Stimulated activated CD8-positive, alpha-beta memory T cell treated with anti-CD3 and anti-CD28 coated beads, Interleukin-4, amount 100 ng/mL, for 1 hour (primary cell): ENCODE results near the gene HNF1A.
A peak's percentile ranks its signal among the peaks of the same experiment; 100 is the strongest.

Experiments used
- DNase-seq, 2 donors: peaks; one replicate each; pipeline ENCODE4 v3.0.0-alpha.2; 2020; ENCODE audit warnings: low read depth in 2 of 2, low spot score in 1 of 2

Gene HNF1A

GRCh38 chr12:120988234-120988633 lies 9.9 kb downstream of the HNF1A start:
- DNase-seq = no peak

GRCh38 chr12:120988658-120989057 lies 10.3 kb downstream of the HNF1A start:
- DNase-seq = no peak

- DNase-seq = no peak
Measured at GRCh38 chr12:120989687-120990086, 11.3 kb downstream of the HNF1A start.

DNA sequence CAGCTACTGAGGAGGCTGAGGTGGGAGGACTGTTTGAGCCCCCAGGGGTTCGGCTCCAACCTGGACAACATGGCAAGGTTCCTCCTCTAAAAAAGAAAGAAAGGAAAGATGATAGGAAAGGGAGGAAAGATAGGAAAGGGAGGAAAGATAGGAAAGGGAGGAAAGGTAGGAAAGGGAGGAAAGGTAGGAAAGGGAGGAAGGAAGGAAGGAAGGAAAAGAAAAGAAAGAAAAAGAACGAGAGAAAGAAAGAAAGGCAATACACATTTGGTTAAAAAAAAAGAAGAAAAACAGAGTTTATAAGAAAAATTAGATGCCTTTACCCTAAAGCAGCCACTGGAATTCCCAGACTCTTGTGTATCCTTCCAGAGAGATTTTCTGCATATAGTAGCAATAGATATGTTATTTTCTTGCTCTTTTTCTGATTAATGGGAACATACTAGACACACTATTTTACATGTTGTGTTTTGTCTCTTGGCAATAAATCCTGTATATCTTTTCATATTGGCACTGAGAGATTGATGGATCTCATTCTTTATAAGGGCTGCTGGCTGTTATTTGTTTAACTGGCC lies 12.2 kb downstream of the HNF1A start:
- no peak for DNase-seq

DNA sequence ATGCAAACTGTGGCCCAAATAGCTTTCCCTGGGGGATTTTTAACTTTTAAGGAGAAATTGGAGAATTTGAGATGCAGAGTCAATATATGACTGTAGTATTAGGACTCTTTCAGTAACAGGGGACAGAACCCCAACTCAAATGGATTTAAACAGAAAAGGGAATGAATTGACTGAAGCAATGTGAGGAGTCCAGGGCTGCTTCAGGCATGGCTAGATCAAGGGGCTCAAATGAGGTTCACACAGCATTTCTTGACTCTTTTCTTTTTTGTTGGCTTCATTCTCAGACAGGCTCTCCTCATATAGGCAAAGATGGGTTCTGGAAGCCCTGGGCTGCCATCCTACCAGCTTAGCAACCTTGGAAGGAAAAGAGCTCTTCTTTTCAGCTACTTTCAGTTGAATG lies 13.6 kb downstream of the HNF1A start:
- DNase-seq = no peak

DNA sequence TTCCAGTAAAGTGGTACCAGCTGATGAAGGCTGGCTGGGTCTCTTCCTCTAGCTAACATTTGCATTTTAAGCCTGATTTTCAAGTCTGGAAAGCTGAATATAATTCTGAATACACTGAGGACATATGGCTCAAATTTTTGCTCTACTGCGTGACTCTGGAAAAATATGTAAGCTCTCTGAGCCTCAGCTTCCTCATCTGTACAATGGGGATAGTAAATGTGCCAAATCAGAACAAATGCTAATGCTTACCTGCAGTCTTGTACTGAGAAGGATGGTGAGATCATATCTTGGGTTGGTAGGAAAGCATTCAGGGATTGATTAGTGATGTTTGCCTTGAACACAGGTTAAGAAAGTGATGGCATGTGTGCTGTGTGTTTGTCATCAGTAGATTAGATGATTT lies 14.6 kb downstream of the HNF1A start:
- DNase-seq = no peak

GRCh38 chr12:120993496-120993895 lies 15.2 kb downstream of the HNF1A start:
- no peak for DNase-seq

- no peak for DNase-seq
Measured at GRCh38 chr12:120994059-120994458, 15.7 kb downstream of the HNF1A start.

GRCh38 chr12:120994589-120995337 lies 16.4 kb downstream of the HNF1A start:
- DNase-seq = no peak

- DNase-seq = no peak
Measured at GRCh38 chr12:120996133-120996746, 17.9 kb downstream of the HNF1A start.

- no peak for DNase-seq
Measured at GRCh38 chr12:120997448-120997847, 19.1 kb downstream of the HNF1A start.

DNA sequence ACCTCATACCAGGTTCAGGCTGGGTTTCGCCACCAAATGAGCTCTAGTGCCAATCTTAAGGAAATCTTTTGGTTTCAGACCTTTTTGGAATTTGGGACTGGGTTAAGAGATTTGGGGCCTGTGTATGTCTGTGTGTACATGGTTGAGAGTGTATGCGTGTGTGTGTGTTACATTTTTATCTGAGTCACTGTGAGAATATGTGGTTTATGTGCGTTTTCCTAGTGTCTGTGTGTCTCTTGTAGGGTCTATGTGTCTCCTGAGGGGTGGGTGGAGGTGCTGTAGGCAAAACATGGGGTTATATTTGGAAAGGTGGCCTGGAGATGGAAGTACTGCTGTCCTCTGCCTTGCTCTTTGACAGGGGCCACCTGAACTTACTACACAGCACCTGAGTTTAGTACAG lies 20.1 kb downstream of the HNF1A start:
- DNase-seq = no peak

- DNase-seq = no peak
Measured at GRCh38 chr12:120999191-121000120, 21.1 kb downstream of the HNF1A start.

- no peak for DNase-seq
Measured at GRCh38 chr12:121000530-121000929, 22.2 kb downstream of the HNF1A start.

- DNase-seq = no peak
Measured at GRCh38 chr12:121001060-121001459, 22.7 kb downstream of the HNF1A start.

DNA sequence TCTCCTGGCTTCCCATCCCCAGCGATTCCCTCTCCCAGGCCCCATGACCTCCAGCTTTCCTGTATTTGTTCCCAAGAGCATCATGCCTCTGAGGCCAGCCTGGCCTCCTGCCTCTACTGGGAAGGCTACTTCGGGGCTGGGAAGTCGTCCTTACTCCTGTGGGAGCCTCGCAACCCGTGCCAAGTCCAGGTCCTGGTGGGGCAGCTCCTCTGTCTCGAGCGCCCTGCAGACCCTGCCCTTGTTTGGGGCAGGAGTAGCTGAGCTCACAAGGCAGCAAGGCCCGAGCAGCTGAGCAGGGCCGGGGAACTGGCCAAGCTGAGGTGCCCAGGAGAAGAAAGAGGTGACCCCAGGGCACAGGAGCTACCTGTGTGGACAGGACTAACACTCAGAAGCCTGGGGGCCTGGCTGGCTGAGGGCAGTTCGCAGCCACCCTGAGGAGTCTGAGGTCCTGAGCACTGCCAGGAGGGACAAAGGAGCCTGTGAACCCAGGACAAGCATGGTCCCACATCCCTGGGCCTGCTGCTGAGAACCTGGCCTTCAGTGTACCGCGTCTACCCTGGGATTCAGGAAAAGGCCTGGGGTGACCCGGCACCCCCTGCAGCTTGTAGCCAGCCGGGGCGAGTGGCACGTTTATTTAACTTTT lies 23.6 kb downstream of the HNF1A start:
- no peak for DNase-seq

- DNase-seq = no peak
Measured at GRCh38 chr12:121003650-121004049, 25.3 kb downstream of the HNF1A start.

DNA sequence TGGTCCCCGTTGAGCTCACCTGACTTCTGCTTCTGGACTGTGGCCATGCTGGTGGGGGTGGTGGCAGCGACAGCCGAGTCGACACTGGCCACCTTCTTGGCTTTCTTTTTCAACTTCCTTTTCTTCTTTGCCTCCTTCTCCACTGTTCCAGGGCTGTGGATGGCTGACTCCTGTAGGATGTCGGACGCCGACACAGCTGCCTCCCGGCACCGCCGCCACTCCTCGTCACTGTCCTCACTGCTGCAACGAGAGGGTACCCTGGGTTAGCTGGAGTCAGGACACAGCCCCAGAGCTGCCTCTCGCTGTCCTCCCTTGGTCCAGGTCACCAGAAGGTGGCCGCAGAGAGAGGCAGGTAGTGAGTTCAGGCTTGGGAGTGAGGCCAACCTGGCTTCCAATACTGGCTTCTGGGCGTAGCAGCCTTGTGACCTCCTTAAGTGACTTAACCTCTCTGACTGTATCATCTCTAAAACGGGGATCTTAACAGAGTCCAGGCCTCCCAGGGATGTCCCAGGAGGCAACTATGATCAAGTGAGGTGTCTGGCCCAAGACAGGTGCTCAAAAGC lies 26.0 kb downstream of the HNF1A start:
- DNase-seq = no peak

DNA sequence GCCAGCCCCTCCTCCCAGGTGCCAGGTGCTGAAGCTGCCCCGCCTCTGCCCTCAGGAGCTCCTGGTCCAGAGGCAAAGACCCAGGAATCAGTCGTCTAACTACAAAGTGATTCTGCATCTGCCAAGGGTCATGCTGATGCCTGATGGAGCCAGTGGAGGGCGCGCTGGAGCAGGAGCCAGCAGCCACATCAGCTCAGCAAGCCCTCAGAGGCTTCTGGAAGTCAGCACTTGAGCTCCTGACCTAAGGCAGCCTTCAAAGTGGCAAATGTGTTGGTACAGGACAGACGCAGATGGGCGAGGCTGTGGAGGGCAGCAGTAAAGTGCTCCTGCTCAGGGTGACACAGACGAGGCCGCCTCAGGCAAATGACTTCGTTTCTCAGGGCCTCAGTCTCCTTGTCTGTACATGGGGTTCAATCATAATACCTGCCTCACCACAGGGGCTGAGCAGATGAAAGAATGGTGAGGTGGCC lies 27.0 kb downstream of the HNF1A start:
- peak; percentile 13 to 14 for DNase-seq

GRCh38 chr12:121008347-121009098 lies 30.2 kb downstream of the HNF1A start:
- no peak for DNase-seq
